Stimulated activated CD4-positive, alpha-beta T cell treated with anti-CD3 and anti-CD28 coated beads, Interleukin-4, amount 100 ng/mL, for 1 hour (primary cell): Measurements from ENCODE around the gene MYCL.
"Not testable (repeated sequence)": the region's sequence is repeated elsewhere in the genome, so short reads cannot be mapped to it uniquely, and the experiment has no call there.

Source experiments
- DNase-seq: peaks from one replicate; pipeline ENCODE4 v3.0.0-alpha.2; 2020

The MYCL gene

DNA sequence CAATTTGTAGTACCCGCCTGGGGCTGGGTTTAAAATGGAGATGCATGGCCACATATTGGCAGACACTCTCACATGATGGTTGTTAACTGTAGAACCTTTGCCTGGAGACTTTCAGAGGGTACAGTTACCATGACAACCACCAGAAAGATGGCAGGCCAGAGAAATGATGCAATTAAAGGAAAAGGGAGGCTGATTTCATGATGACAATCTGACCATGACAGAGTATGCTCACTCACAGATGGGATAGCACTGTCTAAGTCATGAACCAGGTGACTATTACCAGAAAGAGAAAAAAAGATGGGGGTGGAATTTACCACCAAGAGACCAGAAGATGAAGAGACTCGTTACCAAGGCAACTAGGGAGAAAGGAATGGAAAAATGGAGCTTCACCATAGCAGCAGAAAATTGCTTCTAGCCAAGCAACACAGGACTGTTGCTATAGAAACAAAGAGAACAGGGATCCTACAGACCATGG lies 14.9 kb downstream of the MYCL start:
- DNase-seq = no peak

DNA sequence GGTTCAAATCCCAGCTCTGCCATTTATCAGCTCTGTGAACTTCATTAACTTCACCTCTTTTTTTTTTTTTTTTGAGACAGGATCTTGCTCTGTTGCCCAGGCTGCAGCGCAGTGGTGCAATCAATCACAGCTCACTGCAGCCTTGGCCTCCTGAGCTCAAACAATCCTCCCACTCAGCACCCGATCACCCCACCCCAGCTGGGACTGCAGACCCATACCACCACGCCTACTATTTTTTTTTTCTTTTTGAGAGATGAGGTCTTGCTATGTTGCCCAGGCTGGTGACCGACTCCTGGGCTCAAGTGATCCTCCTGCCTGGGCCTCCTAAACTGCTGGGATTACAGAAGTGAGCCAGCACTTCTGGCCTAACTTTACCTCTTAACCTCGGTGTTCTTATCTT lies 16.2 kb downstream of the MYCL start:
- no peak for DNase-seq

DNA sequence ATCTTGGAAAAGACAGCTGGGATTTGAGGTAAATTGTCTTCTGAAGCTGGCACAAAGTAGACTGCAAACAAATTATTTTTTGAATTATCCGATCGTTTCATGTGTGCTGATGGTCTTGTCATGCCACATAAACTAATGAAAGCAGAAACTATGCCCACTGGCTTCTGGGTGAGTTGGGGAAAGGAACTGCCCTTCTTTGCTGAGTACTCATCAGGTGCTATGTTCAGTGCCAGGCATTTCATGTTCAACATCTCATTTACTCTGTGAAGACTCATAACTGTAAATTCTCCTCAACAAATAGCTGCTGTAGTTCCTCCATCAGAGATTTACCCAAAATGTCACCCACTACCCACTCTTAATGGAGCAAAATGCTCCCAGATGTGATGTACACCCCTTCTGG lies 19.6 kb downstream of the MYCL start:
- DNase-seq = no peak

DNA sequence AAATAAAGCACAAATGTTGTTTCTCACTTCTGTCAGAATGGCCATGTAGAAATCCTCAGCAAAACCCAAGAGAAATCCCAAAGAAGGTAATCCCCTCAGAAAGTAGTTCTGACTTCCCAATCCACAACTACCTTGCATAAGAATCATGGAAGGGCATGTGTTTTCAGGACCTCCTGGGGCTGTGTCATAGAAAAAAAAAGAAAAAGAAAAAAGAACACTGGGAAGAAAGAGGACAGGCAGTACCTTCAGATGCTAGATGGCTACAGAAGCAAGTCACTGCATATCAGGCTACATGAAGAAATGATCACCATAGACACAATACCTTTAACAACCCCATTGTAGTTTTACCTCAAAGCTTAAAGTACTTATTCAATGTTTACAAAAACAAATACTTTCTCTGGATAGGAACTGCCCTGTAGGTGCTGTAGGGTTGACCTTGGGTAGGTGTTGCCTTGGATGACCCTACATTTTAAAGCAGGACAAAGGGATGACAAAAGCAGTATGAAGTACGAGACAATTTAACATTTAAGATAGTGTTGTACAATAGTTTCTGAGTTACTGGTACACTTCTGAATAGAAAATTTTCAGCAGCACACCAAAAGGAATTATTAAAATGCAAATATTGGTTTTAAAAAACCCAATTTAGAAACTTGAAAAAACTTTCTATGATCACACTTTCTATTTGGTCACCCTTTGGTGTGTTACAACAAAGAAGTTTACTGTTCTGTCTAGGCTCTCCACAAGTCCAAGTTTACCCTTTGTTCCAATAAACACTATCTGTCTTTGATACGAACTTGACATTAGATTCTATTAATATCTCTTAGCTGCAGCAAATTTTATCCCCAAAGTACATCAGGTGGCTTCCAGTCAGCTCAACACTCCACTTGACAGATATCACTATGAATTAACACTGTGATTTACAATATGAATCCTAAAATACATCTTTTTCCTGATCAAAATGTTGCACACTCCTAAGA lies 23.4 kb downstream of the MYCL start:
- DNase-seq = no peak

- no peak for DNase-seq
Observed at GRCh38 chr1:39877231-39877778, 24.4 kb downstream of the MYCL start.

GRCh38 chr1:39876144-39876543 lies 25.6 kb downstream of the MYCL start:
- DNase-seq = no peak

DNA sequence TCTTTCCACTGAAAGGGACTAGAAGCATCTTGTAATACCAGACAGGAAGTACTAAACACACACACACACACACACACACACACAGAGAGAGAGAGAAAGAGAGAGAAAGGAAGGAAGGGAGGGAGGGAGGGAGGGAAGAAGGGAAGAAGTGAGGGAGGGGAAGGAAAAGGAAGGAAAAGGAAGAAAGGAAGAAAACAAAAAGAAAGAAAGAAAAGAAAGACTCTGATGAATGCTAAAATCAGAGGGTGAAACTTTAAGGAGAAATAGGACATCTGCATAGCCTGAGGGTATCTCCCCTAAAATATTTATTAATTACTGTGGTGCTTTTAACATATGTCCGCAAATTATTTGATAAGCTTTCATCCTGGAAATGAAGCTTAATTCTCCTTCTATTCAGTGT lies 29.0 kb downstream of the MYCL start:
- no peak for DNase-seq

- no peak for DNase-seq
Observed at GRCh38 chr1:39871796-39872195, 29.9 kb downstream of the MYCL start.

GRCh38 chr1:39871043-39871442 lies 30.7 kb downstream of the MYCL start:
- not testable (repeated sequence) for DNase-seq

- not testable (repeated sequence) for DNase-seq
Observed at GRCh38 chr1:39869538-39870112, 32.1 kb downstream of the MYCL start.

GRCh38 chr1:39866767-39867166 lies 35.0 kb downstream of the MYCL start:
- no peak for DNase-seq

DNA sequence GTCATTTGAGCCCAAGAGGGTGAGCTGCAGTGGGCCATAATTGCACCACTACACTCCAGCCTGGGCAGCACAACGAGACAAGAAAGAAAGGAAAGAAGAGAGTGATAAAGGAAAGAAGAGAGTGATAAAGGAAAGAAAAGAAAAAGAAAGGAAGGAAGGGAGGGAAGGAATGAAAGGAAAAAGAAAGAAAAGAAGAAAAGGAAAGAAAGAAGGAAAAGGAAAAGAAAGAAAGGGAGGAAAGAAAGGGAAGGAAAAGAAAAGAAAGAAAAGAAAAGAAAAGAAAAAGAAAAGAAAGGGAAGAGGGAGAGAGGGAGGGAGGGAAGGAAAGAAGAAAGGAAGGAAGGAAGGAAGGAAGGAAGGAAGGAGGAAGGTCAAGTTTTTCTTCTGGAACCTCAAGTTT lies 36.0 kb downstream of the MYCL start:
- DNase-seq = no peak

DNA sequence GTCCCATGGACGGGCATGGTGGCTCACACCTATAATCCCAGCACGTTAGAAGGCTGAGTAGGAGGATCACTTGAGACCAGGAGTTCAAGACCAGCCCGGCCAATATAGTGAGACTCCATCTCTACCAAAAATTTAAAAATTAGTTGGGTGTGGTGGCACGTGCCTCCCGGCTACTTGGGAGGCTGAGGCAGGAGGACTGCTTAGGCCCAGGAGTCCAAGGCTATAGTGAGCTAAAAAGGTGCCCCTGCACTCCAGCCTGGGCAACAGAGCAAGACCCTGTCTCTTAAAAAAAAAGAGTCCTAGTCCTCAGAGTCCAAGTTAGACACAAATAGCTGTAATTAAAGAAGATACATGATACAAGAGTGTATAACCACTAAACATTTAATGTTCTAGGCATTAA lies 38.5 kb downstream of the MYCL start:
- DNase-seq = no peak

DNA sequence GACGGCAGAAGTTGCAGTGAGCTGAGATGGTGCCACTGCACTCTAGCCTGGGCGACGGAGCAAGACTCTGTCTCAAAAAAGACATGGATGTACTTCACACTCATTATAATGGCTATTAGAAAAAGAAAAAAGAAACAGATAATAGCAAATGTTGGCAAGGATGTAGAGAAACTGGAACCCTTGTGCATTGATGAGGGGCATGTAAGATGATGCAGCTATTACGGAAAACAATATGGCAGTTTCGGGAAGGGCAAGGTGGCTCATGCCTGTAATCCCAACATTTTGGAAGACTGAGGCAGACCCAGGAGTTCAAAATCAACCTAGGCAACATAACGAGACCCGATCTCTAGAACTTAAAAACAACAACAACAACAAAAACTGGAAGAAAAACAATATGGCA lies 40.7 kb downstream of the MYCL start:
- DNase-seq = no peak

- DNase-seq = no peak
Observed at GRCh38 chr1:39859859-39860812, 41.6 kb downstream of the MYCL start.

DNA sequence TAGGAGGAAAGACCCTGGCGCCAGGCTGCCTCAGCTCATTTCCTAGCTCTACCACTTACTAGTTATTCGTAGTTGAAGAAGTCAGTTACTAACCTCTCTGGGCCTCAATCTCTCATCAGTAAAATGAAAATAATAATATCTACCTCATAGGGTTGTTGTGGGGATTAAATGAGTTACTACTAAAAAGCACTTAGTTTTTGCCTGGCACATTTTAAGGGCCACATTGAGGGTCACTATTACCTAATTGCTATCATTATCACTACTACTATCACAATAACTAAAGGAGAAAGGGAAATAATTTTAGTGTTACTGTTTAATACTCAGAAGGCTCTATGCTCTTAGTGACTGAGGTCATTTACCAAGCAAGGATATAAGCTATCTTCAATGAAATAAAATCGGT lies 43.4 kb downstream of the MYCL start:
- no peak for DNase-seq

DNA sequence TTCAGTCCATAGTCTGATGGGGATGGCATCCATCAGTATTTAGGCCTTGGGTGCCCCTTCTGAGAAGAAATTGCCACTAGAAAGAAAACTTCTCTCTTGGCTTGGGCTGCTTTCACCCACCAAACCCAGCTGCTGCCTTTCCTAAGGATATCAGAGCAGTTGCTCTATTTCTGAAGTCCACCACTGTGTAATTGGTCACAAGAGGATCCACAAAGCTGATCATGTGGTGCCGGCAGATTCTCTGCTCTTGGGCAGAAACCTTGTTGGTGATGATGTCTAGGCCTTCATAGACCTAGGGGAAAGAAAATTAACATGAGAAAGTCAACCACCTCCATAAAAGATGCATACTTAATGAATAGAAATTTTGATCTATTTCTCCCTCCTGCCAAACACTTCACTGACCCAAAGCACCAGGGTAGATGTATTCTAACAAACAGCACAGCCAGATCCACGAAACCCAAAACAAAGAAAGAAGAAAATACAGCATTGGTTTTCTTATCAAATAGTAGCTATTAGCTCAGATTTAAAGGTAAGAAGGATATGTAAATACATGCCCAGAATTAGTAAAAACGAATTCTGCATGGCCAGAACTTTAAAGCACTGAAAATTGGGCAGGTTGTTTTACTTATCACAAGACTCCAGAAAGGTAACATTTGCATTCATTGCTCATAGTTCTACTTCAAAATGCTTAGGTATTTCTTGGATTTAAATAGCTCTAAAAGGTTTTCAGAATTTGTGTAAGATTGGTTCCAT lies 44.4 kb downstream of the MYCL start:
- no peak for DNase-seq

GRCh38 chr1:39854738-39855137 lies 47.0 kb downstream of the MYCL start:
- peak; percentile 10 for DNase-seq

- no peak for DNase-seq
Observed at GRCh38 chr1:39854314-39854713, 47.4 kb downstream of the MYCL start.

DNA sequence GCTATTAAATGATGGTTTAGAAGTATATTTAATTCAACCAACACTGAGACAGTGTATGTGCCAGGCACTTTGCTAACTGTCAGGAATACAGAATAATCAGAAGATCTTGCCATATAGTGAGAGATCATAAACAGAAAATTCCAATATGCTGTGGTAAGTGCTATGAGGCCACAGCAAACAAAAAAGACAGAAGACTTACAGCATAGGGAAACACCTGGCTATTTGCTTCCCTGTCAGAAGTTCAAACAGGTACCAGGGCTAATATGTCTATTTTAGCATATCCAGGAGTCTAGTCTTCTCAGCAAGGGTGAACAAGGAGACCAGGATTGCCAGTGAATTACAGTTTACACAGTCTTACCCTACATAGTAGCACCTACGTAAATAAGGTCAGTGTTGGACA lies 48.8 kb downstream of the MYCL start:
- no peak for DNase-seq

- no peak for DNase-seq
Observed at GRCh38 chr1:39852214-39852791, 49.4 kb downstream of the MYCL start.
